ENCODE measurements around the gene PCDH9.

PCDH9 gene

GRCh38 chr13:66969291-66969690 is 260.8 kb downstream of the PCDH9 start:
- DNase-seq = no peak

GRCh38 chr13:66967811-66968597 is 262.1 kb downstream of the PCDH9 start:
- DNase-seq = no peak

- no peak for DNase-seq
These were observed 265.0 kb downstream of the PCDH9 start for GRCh38 chr13:66965181-66965580.

- no peak for DNase-seq
These were observed 267.2 kb downstream of the PCDH9 start for GRCh38 chr13:66962953-66963352.

GRCh38 chr13:66958611-66959010 is 271.5 kb downstream of the PCDH9 start:
- DNase-seq = no peak

GRCh38 chr13:66952507-66952906 is 277.6 kb downstream of the PCDH9 start:
- no peak for DNase-seq

GRCh38 chr13:66951426-66951825 is 278.7 kb downstream of the PCDH9 start:
- DNase-seq = no peak

GRCh38 chr13:66950666-66951065 is 279.5 kb downstream of the PCDH9 start:
- DNase-seq = no peak

- no peak for DNase-seq
These were observed 281.2 kb downstream of the PCDH9 start for GRCh38 chr13:66948910-66949309.

GRCh38 chr13:66943530-66943929 is 286.6 kb downstream of the PCDH9 start:
- no peak for DNase-seq

- DNase-seq = no peak
These were observed 290.0 kb downstream of the PCDH9 start for GRCh38 chr13:66940113-66940512.

GRCh38 chr13:66937423-66937822 is 292.7 kb downstream of the PCDH9 start:
- DNase-seq = no peak

- DNase-seq = no peak
These were observed 296.1 kb downstream of the PCDH9 start for GRCh38 chr13:66933994-66934393.

GRCh38 chr13:66933527-66933926 is 296.6 kb downstream of the PCDH9 start:
- no peak for DNase-seq

- DNase-seq = no peak
These were observed 302.6 kb downstream of the PCDH9 start for GRCh38 chr13:66927562-66927961.

- no peak for DNase-seq
These were observed 303.1 kb downstream of the PCDH9 start for GRCh38 chr13:66926851-66927524.

- DNase-seq = no peak
These were observed 303.8 kb downstream of the PCDH9 start for GRCh38 chr13:66926200-66926850.

GRCh38 chr13:66922444-66922843 is 307.7 kb downstream of the PCDH9 start:
- no peak for DNase-seq

- DNase-seq = no peak
These were observed 308.7 kb downstream of the PCDH9 start for GRCh38 chr13:66921437-66921836.

- DNase-seq = no peak
These were observed 314.4 kb downstream of the PCDH9 start for GRCh38 chr13:66915596-66916185.

GRCh38 chr13:66914155-66914554 is 316.0 kb downstream of the PCDH9 start:
- DNase-seq = no peak

- DNase-seq = no peak
These were observed 318.7 kb downstream of the PCDH9 start for GRCh38 chr13:66911411-66911939.

GRCh38 chr13:66899955-66900354 is 330.2 kb downstream of the PCDH9 start:
- DNase-seq = no peak
